DMS53 (cell line): Measurements from ENCODE around the gene MLLT3.

Source experiments
- DNase-seq: peaks from one replicate; lab custom pipeline; 2025; lab: John Stamatoyannopoulos, UW

Gene MLLT3

GRCh38 chr9:20557890-20558565, 64.3 kb downstream of the MLLT3 start:
- DNase-seq: no peak

GRCh38 chr9:20557285-20557684, 65.0 kb downstream of the MLLT3 start:
- no peak for DNase-seq

- DNase-seq: no peak
These were observed 68.6 kb downstream of the MLLT3 start for GRCh38 chr9:20553558-20554149.

GRCh38 chr9:20552874-20553557, 69.3 kb downstream of the MLLT3 start:
- no peak for DNase-seq

GRCh38 chr9:20551835-20552234, 70.5 kb downstream of the MLLT3 start:
- DNase-seq: no peak

- DNase-seq: no peak
These were observed 71.1 kb downstream of the MLLT3 start for GRCh38 chr9:20551236-20551635.

- DNase-seq: no peak
These were observed 72.0 kb downstream of the MLLT3 start for GRCh38 chr9:20550326-20550725.

- no peak for DNase-seq
These were observed 73.2 kb downstream of the MLLT3 start for GRCh38 chr9:20549053-20549452.

- DNase-seq: no peak
These were observed 77.2 kb downstream of the MLLT3 start for GRCh38 chr9:20545023-20545622.

GRCh38 chr9:20540169-20540863, 82.0 kb downstream of the MLLT3 start:
- DNase-seq: no peak

GRCh38 chr9:20538956-20539355, 83.3 kb downstream of the MLLT3 start:
- no peak for DNase-seq

GRCh38 chr9:20538092-20538491, 84.2 kb downstream of the MLLT3 start:
- DNase-seq: no peak

- DNase-seq: no peak
These were observed 85.0 kb downstream of the MLLT3 start for GRCh38 chr9:20537294-20537693.

GRCh38 chr9:20532584-20532983, 89.7 kb downstream of the MLLT3 start:
- DNase-seq: no peak

- DNase-seq: no peak
These were observed 92.5 kb downstream of the MLLT3 start for GRCh38 chr9:20529837-20530236.

GRCh38 chr9:20528253-20528652, 94.0 kb downstream of the MLLT3 start:
- no peak for DNase-seq

- DNase-seq: no peak
These were observed 95.6 kb downstream of the MLLT3 start for GRCh38 chr9:20526500-20527319.

GRCh38 chr9:20524776-20525175, 97.5 kb downstream of the MLLT3 start:
- peak; percentile 13 for DNase-seq

GRCh38 chr9:20518737-20519136, 103.6 kb downstream of the MLLT3 start:
- no peak for DNase-seq

GRCh38 chr9:20513126-20513913, 109.0 kb downstream of the MLLT3 start:
- DNase-seq: peak; percentile 48

- peak; percentile 30 for DNase-seq
These were observed 109.7 kb downstream of the MLLT3 start for GRCh38 chr9:20512636-20513035.
